H9 (cell line): ENCODE measurements around the gene HEMGN. TPM values are rescaled to one million over a fixed set of nuclear protein-coding genes. Genes with fewer than 3 reads are reported as not detected.

Source experiments
- DNase-seq: peaks from one replicate; pipeline ENCODE4 v3.0.0-alpha.2; 2017
- H2AFZ ChIP-seq: one replicate; pipeline ENCODE4 v1.6.1; 2013; ENCODE audit warnings: mild to moderate bottlenecking, low read length, control low read depth, moderate library complexity
- H2AK5ac ChIP-seq: 2 replicates; pipeline ENCODE4 v1.6.1; 2013; ENCODE audit warnings: low read length, control low read depth, mixed read lengths; ENCODE audit not compliant: insufficient read length
- H2BK120ac ChIP-seq: one replicate; pipeline ENCODE4 v1.6.1; 2013; ENCODE audit warnings: low read depth, mild to moderate bottlenecking, low read length, control low read depth, inconsistent platforms; ENCODE audit not compliant: poor library complexity, severe bottlenecking
- H2BK12ac ChIP-seq: 2 replicates; pipeline ENCODE4 v1.6.1; 2013; ENCODE audit warnings: low read length, control low read depth, mixed read lengths, low read depth; ENCODE audit not compliant: insufficient read length
- H2BK15ac ChIP-seq: 2 replicates; pipeline ENCODE4 v1.6.1; 2013; ENCODE audit warnings: low read depth, low read length, control low read depth
- H2BK20ac ChIP-seq: one replicate; pipeline ENCODE4 v1.6.1; 2013; ENCODE audit warnings: low read depth, mild to moderate bottlenecking, low read length, control low read depth, inconsistent platforms; ENCODE audit not compliant: poor library complexity, severe bottlenecking
- H2BK5ac ChIP-seq: 2 replicates; pipeline ENCODE4 v1.6.1; 2013; ENCODE audit warnings: low read length, control low read depth, mixed read lengths; ENCODE audit not compliant: insufficient read length
- H3K14ac ChIP-seq: 2 replicates; pipeline ENCODE4 v1.6.1; 2013; ENCODE audit warnings: low read length, control low read depth; ENCODE audit not compliant: insufficient read depth
- H3K18ac ChIP-seq: 2 replicates; pipeline ENCODE4 v1.6.1; 2013; ENCODE audit warnings: low read depth, mild to moderate bottlenecking, mixed read lengths, low read length, control low read depth; ENCODE audit not compliant: insufficient read length
- H3K23ac ChIP-seq: 2 replicates; pipeline ENCODE4 v1.6.1; 2013; ENCODE audit warnings: low read length, control low read depth, mixed read lengths, low read depth; ENCODE audit not compliant: insufficient read length
- H3K23me2 ChIP-seq: 2 replicates; pipeline ENCODE4 v1.6.1; 2013; ENCODE audit warnings: low read depth, mild to moderate bottlenecking, mixed read lengths, low read length, control low read depth; ENCODE audit not compliant: insufficient read length, poor library complexity, severe bottlenecking
- H3K27ac ChIP-seq: 2 replicates; pipeline ENCODE4 v1.5.1; 2013; ENCODE audit warnings: low read length, control low read depth, mixed read lengths, low read depth; ENCODE audit not compliant: insufficient read length
- H3K27me3 ChIP-seq: 2 replicates; pipeline ENCODE4 v1.6.1; 2013; ENCODE audit warnings: low read length, control low read depth, inconsistent platforms; ENCODE audit not compliant: insufficient read depth
- H3K4ac ChIP-seq: 2 replicates; pipeline ENCODE4 v1.6.1; 2013; ENCODE audit warnings: low read depth, mild to moderate bottlenecking, control low read depth, inconsistent platforms, low read length, moderate library complexity
- H3K4me1 ChIP-seq: 2 replicates; pipeline ENCODE4 v1.6.1; 2013; ENCODE audit warnings: low read length, control low read depth, inconsistent platforms; ENCODE audit not compliant: insufficient read depth
- H3K4me2 ChIP-seq: 2 replicates; pipeline ENCODE4 v1.6.1; 2013; ENCODE audit warnings: low read length, control low read depth, mixed read lengths; ENCODE audit not compliant: insufficient read length, insufficient read depth
- H3K56ac ChIP-seq: 2 replicates; pipeline ENCODE4 v1.6.1; 2013; ENCODE audit warnings: low read depth, mild to moderate bottlenecking, mixed read lengths, low read length, control low read depth; ENCODE audit not compliant: insufficient read length
- H3K79me1 ChIP-seq: 2 replicates; pipeline ENCODE4 v1.6.1; 2013; ENCODE audit warnings: low read depth, mild to moderate bottlenecking, moderate library complexity, low read length, control low read depth, inconsistent platforms; ENCODE audit not compliant: insufficient read depth, poor library complexity, severe bottlenecking
- H3K79me2 ChIP-seq: 2 replicates; pipeline ENCODE4 v1.6.1; 2013; ENCODE audit warnings: low read length, control low read depth, inconsistent platforms; ENCODE audit not compliant: insufficient read depth
- H3K9ac ChIP-seq: 2 replicates; pipeline ENCODE4 v1.6.1; 2013; ENCODE audit warnings: low read length, control low read depth, mixed read lengths; ENCODE audit not compliant: insufficient read length; ENCODE audit errors: extremely low read depth
- H3K9me3 ChIP-seq: one replicate; pipeline ENCODE4 v1.6.1; 2013; ENCODE audit warnings: low read depth, low read length, inconsistent platforms; ENCODE audit not compliant: control insufficient read depth
- H3T11ph ChIP-seq: one replicate; pipeline ENCODE4 v1.6.1; 2013; ENCODE audit warnings: mild to moderate bottlenecking, low read length, control low read depth, inconsistent platforms
- H4K20me1 ChIP-seq: one replicate; pipeline ENCODE4 v1.6.1; 2013; ENCODE audit not compliant: control insufficient read depth, insufficient read length, insufficient read depth
- H4K5ac ChIP-seq: 2 replicates; pipeline ENCODE4 v1.6.1; 2013; ENCODE audit warnings: low read depth, mild to moderate bottlenecking, mixed read lengths, low read length, control low read depth; ENCODE audit not compliant: insufficient read length
- H4K8ac ChIP-seq: replicated peaks from 2 replicates; pipeline ENCODE4 v1.6.1; 2013; ENCODE audit warnings: low read length, control low read depth, mixed read lengths, low read depth; ENCODE audit not compliant: insufficient read length
- H4K91ac ChIP-seq: 2 replicates; pipeline ENCODE4 v1.6.1; 2013; ENCODE audit warnings: low read depth, mild to moderate bottlenecking, moderate library complexity, mixed read lengths, low read length, control low read depth; ENCODE audit not compliant: insufficient read length
- H3K27ac Mint-ChIP-seq, 3 experiments: 2 replicates in 2 of 3; 3 replicates in 1 of 3; pipeline ENCODE4 v1.8.0; 2020 to 2021; ENCODE audit warnings: mixed read lengths in 3 of 3, mild to moderate bottlenecking in 1 of 3, moderate library complexity in 1 of 3
- H3K27me3 Mint-ChIP-seq: 2 replicates; pipeline ENCODE4 v1.8.0; 2021; ENCODE audit warnings: low read depth, mild to moderate bottlenecking, moderate library complexity, mixed read lengths
- H3K36me3 Mint-ChIP-seq, 3 experiments: 2 replicates in 2 of 3; 3 replicates in 1 of 3; pipeline ENCODE4 v1.8.0; 2020 to 2021; ENCODE audit warnings: low read depth in 3 of 3, mixed read lengths in 3 of 3; ENCODE audit not compliant: insufficient read depth in 1 of 3
- H3K4me1 Mint-ChIP-seq, 2 experiments: 2 replicates each; pipeline ENCODE4 v1.8.0; 2020; ENCODE audit warnings: mixed read lengths in 2 of 2
- H3K4me3 Mint-ChIP-seq, 2 experiments: 2 replicates in 1 of 2; 3 replicates in 1 of 2; pipeline ENCODE4 v1.8.0; 2020 to 2021; ENCODE audit warnings: mild to moderate bottlenecking in 2 of 2, mixed read lengths in 2 of 2, moderate library complexity in 1 of 2
- H3K9me3 Mint-ChIP-seq, 2 experiments: 2 replicates in 1 of 2; 3 replicates in 1 of 2; pipeline ENCODE4 v1.8.0; 2020; ENCODE audit warnings: mild to moderate bottlenecking in 2 of 2, mixed read lengths in 2 of 2, moderate library complexity in 1 of 2
- WGBS: extraction: QIAGEN DNeasy Blood & Tissue Kit; methylation state at CpG from one replicate; pipeline ENCODE4 v1.1.7; 2013; ENCODE audit warnings: missing lambda C conversion rate, low lambda C conversion rate, mixed read lengths; ENCODE audit not compliant: insufficient read length; ENCODE audit errors: extremely low coverage; 5-methylcytosine and 5-hydroxymethylcytosine counted together
- total RNA-seq: library from RNA; stranded (reverse); gene quantifications from 2 replicates; pipeline ENCODE4 v1.2.1, GENCODE V29; 2021
- TF ChIP-seq, protein P1 (sequence below): fragments of 200-600 bp; sonication (generic); conservative IDR thresholded peaks from 3 replicates; pipeline ENCODE4 v1.8.0; 2021; ENCODE audit warnings: antibody characterized with exemption, mild to moderate bottlenecking

The HEMGN gene
- total RNA-seq, 1 experiment from 2014 or later = not detected

DNA sequence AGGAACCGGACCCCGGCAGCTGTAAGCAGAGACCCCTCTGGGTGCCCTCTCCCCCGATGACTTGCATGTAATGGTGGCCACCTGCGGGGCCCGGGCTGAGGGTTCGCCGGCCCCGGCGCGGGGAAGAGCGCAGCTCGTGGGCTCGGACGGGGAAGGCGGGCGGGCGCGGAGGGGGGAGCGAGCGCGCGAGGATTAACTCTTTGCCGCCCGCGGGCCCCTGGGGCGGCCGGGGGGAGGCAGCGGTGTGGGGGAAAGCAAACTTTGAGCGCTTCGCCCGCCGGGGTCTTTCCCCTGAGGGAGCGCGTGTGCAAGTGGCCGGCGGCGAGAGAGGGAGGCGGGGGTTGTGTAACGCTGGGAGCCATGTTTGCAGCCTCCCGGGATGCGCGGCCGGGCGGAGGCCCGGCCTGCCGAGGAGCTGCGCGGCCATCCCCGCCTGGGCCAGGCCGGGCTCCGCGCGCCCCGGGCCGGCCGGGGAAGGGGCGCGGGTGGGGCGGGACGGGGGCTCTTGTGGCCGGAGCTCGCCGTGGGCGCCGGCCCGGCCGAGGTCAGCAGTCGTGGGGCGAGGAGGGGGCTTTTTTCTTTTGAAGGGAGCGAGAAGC is 45.7 kb upstream of the HEMGN start:
- H2BK15ac ChIP-seq = no peak overlapping the region
- H3K36me3 Mint-ChIP-seq = peaks cover 0 to 3% (median 0%) of the 10 kb centered on the region in 3 experiments; a peak in 1 of 7 replicates
- H3K23ac ChIP-seq = no peak overlapping the region
- H3K14ac ChIP-seq = peak overlapping the region; percentile 84
- H3K4me1 Mint-ChIP-seq = peaks cover 4 to 9% of the 10 kb centered on the region in 2 experiments; a peak in 3 of 4 replicates
- peaks cover 3 to 10% of the 10 kb centered on the region in 2 experiments for H3K9me3 Mint-ChIP-seq
- H2BK12ac ChIP-seq = no peak overlapping the region
- no peak overlapping the region for H2AK5ac ChIP-seq
- no peaks in the 10 kb centered on the region for H3K9me3 ChIP-seq
- no peak overlapping the region for H3T11ph ChIP-seq
- DNase-seq = peak; percentile 37
- peak overlapping the region; percentile 91 for H3K18ac ChIP-seq
- no CpG with 5 or more reads among the region's 70 CpGs for WGBS
- H3K27ac ChIP-seq = no peak overlapping the region
- peaks cover 70% of the 10 kb centered on the region for H3K27me3 Mint-ChIP-seq
- peak overlapping the region; percentile 22 for H3K4me2 ChIP-seq
- no peak overlapping the region; a peak in 1 of 7 replicates for H3K27ac Mint-ChIP-seq
- no peaks in the 10 kb centered on the region for H3K4me1 ChIP-seq
- peaks cover 2% of the 10 kb centered on the region for H4K20me1 ChIP-seq
- no peak overlapping the region for H3K56ac ChIP-seq
- peaks cover 9% of the 10 kb centered on the region for H3K23me2 ChIP-seq
- H4K5ac ChIP-seq = no peak overlapping the region
- no peak overlapping the region for H4K8ac ChIP-seq
- no peak overlapping the region for H4K91ac ChIP-seq
- TF ChIP-seq, protein P1, sequence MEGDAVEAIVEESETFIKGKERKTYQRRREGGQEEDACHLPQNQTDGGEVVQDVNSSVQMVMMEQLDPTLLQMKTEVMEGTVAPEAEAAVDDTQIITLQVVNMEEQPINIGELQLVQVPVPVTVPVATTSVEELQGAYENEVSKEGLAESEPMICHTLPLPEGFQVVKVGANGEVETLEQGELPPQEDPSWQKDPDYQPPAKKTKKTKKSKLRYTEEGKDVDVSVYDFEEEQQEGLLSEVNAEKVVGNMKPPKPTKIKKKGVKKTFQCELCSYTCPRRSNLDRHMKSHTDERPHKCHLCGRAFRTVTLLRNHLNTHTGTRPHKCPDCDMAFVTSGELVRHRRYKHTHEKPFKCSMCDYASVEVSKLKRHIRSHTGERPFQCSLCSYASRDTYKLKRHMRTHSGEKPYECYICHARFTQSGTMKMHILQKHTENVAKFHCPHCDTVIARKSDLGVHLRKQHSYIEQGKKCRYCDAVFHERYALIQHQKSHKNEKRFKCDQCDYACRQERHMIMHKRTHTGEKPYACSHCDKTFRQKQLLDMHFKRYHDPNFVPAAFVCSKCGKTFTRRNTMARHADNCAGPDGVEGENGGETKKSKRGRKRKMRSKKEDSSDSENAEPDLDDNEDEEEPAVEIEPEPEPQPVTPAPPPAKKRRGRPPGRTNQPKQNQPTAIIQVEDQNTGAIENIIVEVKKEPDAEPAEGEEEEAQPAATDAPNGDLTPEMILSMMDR = no peak
- H3K4me3 Mint-ChIP-seq = peak overlapping the region; percentile 75 to 80
- peaks cover 6% of the 10 kb centered on the region; the same call in 1 of the 2 replicates for H3K79me2 ChIP-seq
- peaks cover 7% of the 10 kb centered on the region for H3K79me1 ChIP-seq
- H2BK5ac ChIP-seq = no peak overlapping the region
- no peak overlapping the region for H2BK20ac ChIP-seq
- H3K4ac ChIP-seq = no peak overlapping the region
- H2AFZ ChIP-seq = no peak overlapping the region
- no peak overlapping the region for H2BK120ac ChIP-seq
- peak overlapping the region; percentile 46 for H3K9ac ChIP-seq
- H3K27me3 ChIP-seq = peaks cover 46% of the 10 kb centered on the region
